ENCODE data around the gene CASP12.

Gene CASP12

DNA sequence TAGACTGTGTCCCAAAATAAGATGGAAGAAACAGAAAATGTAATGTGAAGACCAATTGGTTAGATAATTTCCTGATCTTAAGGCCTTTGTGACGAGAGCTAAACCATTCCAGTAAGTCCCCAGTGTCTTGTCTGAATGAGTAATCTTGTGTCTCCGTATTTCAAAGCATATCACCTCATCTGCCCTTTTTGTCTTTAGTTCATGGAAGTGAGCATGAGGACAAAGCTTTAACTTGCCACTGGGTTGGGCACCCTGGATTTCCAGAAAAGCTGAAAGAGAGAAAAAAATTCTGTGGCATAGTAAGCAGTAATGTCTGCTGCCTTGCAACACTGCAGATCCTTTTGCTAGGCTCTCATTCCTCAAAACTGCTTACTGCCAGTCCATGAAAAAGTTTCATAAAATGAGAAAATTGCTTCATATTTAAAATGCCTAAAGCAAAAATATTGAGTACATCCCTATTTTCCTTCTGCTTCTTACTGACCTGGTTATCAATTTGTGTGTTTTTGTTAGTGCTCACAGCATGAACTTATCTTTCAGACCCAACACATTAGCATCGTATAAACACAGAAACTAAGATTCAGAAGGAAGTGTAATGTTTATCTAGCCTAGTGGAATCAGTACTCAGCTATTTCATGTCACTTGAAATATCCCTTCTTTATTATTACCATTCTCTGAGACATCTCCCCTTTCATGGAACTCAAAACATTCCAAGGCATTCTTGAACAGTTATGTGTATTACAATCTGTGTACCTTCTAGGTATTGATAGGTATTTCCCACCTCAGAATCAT, 5.3 kb downstream of the CASP12 start:
- TF ChIP-seq, protein P1, sequence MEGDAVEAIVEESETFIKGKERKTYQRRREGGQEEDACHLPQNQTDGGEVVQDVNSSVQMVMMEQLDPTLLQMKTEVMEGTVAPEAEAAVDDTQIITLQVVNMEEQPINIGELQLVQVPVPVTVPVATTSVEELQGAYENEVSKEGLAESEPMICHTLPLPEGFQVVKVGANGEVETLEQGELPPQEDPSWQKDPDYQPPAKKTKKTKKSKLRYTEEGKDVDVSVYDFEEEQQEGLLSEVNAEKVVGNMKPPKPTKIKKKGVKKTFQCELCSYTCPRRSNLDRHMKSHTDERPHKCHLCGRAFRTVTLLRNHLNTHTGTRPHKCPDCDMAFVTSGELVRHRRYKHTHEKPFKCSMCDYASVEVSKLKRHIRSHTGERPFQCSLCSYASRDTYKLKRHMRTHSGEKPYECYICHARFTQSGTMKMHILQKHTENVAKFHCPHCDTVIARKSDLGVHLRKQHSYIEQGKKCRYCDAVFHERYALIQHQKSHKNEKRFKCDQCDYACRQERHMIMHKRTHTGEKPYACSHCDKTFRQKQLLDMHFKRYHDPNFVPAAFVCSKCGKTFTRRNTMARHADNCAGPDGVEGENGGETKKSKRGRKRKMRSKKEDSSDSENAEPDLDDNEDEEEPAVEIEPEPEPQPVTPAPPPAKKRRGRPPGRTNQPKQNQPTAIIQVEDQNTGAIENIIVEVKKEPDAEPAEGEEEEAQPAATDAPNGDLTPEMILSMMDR (IDR thresholded peaks at IDR 0.05; ENCODE audit: low read depth, low read length), result no peak
- H3K4me3 ChIP-seq (replicated peaks in 1 of 2; ENCODE audit: low read depth in 2 of 2, low read length in 2 of 2), result no peak overlapping the region
- DNase-seq (ENCODE audit: low read depth in 2 of 2), result peak; percentile 30 to 77

DNA sequence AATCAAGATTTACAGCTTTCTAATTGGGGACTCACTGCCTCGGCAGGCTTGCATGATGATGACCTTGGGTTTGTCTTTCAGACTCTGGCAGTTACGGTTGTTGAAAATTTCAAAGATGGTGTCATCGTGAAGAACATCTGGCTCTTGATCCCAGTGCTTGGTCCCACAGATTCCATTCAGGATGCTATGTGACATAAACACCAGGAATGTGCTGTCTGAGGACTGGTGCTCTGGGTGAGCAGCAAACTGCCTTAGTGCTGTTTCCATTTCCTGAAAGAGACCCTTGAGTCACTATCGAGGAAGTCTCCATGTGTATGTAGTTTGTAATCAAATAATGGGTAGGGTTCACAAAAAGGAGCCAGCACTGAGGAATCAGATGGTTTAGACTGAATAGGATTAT, 7.1 kb downstream of the CASP12 start:
- peak in 1 of 2 donors; percentile 35 for DNase-seq (ENCODE audit: low read depth in 2 of 2)
- no peak overlapping the region for H3K4me3 ChIP-seq (replicated peaks in 1 of 2; ENCODE audit: low read depth in 2 of 2, low read length in 2 of 2)

DNA sequence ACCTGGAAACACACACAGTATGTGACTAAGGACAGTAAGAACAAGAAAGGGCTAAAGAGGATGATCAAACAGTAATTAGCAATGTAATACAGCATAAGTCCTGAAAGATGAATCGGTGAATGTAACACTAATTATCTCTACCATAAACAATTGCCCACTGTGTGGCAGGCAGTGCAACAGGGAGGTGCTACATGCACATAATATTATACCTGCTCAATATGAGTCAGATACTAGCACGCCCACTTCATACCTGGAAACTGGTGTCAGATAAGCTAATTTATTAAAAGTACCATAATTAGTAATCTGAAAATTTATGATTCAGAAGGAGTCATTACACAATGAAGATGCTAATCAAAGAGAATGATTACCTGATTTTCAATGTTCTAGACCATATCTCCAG, 14.9 kb downstream of the CASP12 start:
- H3K4me3 ChIP-seq (replicated peaks in 1 of 2; ENCODE audit: low read depth in 2 of 2, low read length in 2 of 2), result no peak overlapping the region
- TF ChIP-seq, protein P1 (IDR thresholded peaks at IDR 0.05; ENCODE audit: low read depth, low read length), result no peak
- no peak for DNase-seq (ENCODE audit: low read depth in 2 of 2)

More for the DNA sequence above, 7.1 kb downstream of the CASP12 start:
- TF ChIP-seq, protein P1 (IDR thresholded peaks at IDR 0.05; ENCODE audit: low read depth, low read length), result no peak

DNA sequence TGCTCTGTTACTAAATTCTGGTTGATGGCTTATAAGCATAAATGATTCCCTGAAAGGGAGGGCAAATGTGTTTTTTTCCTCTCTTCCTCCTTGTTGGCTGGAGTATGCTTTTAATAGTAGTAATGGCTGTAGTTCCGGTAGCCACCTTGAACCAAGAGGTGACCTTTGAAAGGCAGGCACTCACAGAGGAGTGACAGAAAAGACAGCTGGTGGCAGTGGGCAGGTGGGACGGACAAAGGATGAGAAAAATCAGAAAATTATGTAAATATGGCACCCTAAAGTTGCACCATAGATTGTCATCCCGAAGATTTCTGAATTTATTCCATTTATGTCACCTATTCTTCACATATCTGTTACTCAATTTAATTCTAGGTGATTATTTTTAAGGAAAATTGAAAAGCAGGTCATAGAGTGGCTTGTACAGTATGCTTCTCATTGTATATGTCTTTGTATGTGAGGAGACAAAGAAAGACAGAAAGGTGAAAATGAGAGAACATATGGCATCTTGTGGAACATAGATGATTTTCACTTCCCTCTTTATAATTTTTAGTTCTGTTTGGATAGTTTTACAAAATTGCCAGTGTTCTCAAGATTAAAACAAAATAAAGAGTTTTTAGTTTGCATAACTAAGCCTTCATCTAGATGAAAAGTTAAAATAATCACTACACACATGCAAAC, 17.0 kb downstream of the CASP12 start:
- TF ChIP-seq, protein P1 (IDR thresholded peaks at IDR 0.05; ENCODE audit: low read depth, low read length), result no peak
- no peak overlapping the region for H3K4me3 ChIP-seq (replicated peaks in 1 of 2; ENCODE audit: low read depth in 2 of 2, low read length in 2 of 2)
- DNase-seq (ENCODE audit: low read depth in 2 of 2), result no peak

DNA sequence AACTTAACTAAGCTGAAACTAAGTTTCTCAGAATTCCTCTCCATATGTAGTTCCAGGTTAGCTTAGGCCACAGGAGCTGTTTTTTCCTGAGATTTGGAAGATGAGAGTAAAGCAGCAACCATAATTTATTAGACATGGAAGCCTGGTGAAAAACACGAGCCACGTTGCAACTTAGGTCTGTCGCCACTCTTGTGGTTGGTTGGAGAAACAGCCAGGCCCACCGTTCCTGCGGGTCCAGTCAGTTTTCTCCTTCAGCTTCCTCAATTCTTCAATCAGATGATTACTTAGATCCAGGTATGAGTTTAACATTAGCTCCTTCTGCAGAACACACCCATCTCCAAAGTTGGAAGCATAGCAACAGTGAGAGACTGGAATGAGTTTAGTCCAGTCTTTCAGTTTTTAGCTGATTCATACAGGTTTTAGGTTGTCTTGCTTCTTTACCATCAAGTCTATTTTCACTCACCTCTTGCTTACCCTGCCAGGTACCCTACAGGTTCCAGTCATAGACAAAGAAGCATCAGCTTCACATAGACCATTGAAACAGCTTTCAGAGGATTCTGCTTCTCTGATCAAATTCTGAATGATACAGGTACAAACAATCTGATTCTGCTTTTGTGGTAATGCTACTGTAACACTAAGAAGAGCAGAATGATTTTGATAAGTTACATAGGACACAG, 18.6 kb downstream of the CASP12 start:
- no peak overlapping the region for H3K4me3 ChIP-seq (replicated peaks in 1 of 2; ENCODE audit: low read depth in 2 of 2, low read length in 2 of 2)
- DNase-seq (ENCODE audit: low read depth in 2 of 2), result no peak
- TF ChIP-seq, protein P1 (IDR thresholded peaks at IDR 0.05; ENCODE audit: low read depth, low read length), result no peak

DNA sequence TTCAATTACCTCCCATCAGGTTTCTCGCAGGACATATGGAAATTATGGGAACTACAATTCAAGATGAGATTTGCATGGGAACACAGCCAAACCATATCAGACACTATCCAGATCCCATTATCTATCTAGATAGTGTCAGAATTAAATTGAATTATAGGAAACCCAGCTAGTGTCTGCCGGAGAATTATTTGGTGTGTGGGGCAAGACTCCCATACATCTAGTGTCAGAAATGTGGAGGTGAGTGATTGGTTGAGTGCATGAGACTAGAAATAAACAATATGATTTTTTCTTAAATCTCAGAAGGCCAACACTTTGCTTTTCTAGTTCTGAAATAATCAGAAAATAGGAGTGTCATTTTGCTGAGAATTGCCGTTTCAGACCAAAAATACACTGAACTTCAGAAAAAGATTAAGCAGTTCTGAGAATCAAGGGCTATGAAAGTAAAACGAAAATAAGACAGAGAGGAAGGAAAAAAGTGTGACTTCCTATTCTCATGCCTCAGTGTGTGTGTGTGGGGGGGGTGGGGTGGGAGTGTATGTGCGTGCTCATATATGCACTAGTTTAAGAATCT, 21.3 kb downstream of the CASP12 start:
- DNase-seq (ENCODE audit: low read depth in 2 of 2), result no peak
- H3K4me3 ChIP-seq (replicated peaks in 1 of 2; ENCODE audit: low read depth in 2 of 2, low read length in 2 of 2), result no peak overlapping the region
- TF ChIP-seq, protein P1 (IDR thresholded peaks at IDR 0.05; ENCODE audit: low read depth, low read length), result no peak
